ENCODE results near the gene PROZ.

PROZ gene

GRCh38 chr13:113182046-113182445 is 23.6 kb downstream of the PROZ start:
- DNase-seq: no peak

DNA sequence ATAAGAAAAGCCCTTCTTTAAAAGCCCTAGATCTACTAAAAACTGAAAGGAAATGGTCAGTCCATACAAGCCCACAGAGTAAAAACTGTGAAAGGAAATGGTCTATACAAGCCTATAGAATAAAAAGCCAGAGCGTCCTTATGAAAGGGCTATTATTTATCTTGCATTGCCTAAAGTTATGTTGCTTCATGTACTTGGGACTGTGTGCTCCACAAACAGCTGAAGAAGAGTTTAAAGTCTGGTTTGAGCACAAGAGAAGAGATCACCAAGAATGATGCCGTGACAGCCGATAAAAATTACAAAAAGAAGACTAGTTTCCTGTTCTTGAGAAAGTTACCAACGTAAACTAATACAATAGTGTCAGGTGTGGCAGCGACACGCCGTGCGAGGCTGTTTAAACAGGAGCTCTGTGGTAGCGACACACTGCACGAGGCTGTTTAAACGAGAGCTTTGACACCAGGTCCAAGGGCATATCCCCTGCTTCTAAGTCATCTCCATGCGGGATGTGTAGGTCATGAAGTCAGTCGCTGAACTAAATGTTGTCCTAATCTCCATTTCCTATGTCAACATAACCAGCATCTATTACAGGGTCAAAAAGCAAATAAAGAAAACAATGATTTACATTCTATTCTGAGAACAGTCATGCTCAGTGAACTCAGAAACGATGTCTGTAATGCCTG is 25.1 kb downstream of the PROZ start:
- DNase-seq: no peak

DNA sequence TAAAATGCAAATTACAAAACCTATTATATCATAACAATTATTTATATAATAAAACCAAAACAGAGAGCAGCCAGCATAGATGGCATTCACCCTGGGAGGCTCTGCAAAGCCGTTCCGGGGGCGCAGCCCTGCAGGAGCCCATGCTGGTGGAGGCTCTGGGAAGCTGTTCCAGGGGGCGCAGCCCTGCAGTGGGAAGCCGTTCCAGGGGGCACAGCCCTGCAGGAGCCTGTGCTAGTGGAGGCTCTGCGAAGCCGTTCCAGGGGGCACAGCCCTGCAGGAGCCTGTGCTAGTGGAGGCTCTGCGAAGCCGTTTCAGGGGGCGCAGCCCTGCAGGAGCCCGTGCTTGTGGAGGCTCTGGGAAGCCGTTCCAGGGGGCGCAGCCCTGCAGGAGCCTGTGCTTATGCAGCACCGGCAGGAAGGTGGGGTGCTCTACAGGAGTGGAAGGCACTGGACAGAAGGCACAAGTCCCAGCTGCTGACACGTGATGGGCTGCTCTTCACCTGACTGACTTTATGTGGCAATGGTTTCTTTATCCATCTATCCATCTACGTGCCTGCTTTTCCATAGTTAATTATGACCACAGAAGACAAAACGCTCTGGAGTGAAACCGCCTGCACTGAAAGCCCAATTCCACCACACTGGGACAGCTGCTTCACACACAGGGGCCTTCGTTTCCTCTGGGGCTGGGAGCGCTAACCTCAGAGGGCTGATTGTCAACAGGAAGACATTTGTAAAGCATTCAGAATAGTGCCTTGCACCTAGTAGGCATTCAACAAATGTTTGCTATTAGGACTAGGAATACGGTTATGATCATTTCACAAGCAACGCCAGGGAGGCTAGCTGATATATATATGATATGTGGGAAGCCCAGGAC is 26.4 kb downstream of the PROZ start:
- peak; percentile 35 for DNase-seq

- no peak for DNase-seq
Measured at GRCh38 chr13:113186061-113186900, 27.8 kb downstream of the PROZ start.

- peak; percentile 62 for DNase-seq
Measured at GRCh38 chr13:113187263-113187669, 28.8 kb downstream of the PROZ start.

DNA sequence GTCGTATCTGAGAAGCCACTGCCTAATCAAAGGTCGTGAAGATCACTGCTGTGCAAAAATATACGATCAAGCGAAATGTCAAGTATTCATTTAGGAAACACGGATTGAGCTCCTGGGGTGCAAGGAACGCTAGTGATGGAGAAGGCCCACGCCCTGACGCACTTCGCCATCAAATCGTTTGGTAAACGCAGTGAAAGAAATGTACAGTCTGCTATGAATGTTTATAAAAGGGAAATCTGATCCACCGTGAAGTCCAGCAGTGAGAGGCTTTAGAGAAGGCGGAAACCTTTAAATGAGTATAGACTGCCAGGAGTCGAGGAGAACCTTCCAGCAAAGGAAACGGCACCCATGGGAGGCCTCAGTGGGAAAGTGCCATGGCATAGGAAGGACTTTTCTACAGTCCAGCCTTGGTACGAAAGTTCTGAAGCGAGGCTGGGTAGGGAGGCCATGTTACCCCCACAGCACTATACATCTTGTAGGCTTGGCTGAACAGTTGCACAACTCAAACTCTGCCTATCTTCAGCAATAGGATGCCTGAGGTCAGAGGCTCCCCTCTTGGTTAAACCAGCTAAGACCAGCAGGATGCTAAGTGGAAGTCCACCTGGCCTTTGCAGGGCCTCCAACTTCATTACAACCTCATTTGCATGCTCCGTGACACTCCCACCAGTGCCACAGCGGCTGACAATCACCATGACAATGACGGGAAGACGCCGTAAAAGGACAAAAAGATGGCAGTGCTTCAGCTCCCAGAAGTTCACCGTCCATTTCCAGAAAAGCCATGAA is 29.6 kb downstream of the PROZ start:
- no peak for DNase-seq

DNA sequence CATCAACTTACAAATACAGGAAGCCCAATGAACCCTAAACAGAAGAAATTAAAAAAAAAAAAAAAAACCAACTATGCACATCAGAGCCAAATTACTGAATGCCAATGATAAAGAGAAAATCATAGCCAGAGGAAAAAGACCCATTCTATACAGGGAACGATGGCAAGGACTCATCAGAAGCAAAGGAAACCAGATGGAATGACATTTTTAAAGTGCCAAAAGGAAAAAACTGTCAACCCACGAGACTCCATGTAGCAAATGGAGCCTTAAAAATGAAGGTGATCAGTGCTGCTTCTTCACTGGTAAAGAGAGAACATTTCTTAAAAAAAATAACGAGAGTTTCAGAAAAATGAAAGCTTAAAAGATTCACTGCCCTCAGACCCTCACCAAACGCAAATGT is 31.7 kb downstream of the PROZ start:
- no peak for DNase-seq

- DNase-seq: no peak
Measured at GRCh38 chr13:113192279-113192678, 33.8 kb downstream of the PROZ start.

DNA sequence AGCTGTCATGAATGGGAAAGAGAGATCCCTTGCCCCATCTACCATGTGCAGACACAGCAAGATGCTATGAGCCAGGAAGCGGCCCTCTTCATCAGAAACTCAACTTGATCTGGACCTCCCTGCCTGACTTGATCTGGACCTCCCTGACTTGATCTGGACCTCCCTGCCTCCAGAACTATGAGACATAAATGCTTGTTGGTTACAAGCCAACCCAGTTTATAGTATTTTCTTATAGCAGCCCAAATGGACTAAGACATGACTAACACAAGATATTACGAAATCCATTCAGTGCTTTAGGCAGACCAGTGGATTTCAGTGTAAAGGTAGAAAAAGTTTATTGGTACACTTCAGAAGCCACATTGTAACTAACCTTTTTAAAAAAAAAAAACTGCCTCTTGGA is 34.5 kb downstream of the PROZ start:
- no peak for DNase-seq

GRCh38 chr13:113195360-113195759 is 36.9 kb downstream of the PROZ start:
- no peak for DNase-seq

- DNase-seq: no peak
Measured at GRCh38 chr13:113196970-113197737, 38.7 kb downstream of the PROZ start.

- DNase-seq: no peak
Measured at GRCh38 chr13:113201815-113202214, 43.4 kb downstream of the PROZ start.

DNA sequence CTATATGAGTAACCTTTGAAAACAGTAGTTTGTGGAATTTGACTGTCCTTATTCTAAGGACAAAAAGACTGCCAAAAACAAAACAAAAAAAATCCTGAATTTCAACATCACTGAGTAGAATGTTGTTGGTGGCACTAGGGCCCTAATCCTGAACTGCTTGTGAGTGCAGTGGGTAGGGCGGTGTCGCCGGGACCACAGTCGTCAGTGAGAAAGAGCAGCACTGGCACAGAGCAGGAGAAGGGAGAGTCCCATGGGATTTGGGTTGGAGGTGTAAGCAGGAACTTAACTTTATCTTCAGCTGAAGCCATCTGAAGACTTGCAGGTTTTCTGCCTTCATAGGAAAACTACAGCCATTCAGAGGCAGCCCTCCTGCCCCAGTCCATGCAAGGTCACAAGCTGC is 44.5 kb downstream of the PROZ start:
- no peak for DNase-seq

GRCh38 chr13:113203507-113204377 is 45.3 kb downstream of the PROZ start:
- no peak for DNase-seq

DNA sequence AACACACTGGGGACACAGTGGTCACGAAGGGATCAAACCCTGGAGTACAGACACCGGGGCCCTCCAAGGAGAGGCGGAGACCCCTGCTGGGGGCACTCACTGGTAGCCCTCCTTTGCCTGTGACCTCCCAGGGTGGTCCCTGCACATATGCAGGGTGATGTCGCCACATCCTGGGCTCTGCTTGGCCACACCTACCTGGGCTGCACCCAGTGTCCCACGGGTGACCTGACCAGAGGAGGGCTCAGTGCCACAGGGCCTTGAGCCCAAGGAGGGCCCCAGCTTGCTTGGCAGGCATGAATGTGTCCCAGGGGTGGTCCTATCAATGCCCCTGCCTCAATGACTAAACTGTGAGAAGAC is 45.9 kb downstream of the PROZ start:
- DNase-seq: no peak

- no peak for DNase-seq
Measured at GRCh38 chr13:113205428-113205931, 47.0 kb downstream of the PROZ start.

- DNase-seq: no peak
Measured at GRCh38 chr13:113207460-113207859, 49.0 kb downstream of the PROZ start.

- no peak for DNase-seq
Measured at GRCh38 chr13:113207890-113208420, 49.5 kb downstream of the PROZ start.

GRCh38 chr13:113208421-113209335 is 50.2 kb downstream of the PROZ start, which contains the start of gene PCID2:
TSS of gene PCID2 (minus strand) at chr13:113208669. CDS start at chr13:113208634, 35 bp downstream.
- peak; percentile 90 for DNase-seq

All from activated CD8-positive, alpha-beta memory T cell treated with anti-CD3 and anti-CD28 coated beads, Interleukin-2, amount 50 U/mL, for 4 hours (primary cell).